GM03348 (cell line): ENCODE measurements around the gene LDB1.

Experiments
- DNase-seq: peaks from one replicate; pipeline ENCODE4 v3.0.0; 2012; ENCODE audit warnings: low spot score

LDB1 gene, protein sequence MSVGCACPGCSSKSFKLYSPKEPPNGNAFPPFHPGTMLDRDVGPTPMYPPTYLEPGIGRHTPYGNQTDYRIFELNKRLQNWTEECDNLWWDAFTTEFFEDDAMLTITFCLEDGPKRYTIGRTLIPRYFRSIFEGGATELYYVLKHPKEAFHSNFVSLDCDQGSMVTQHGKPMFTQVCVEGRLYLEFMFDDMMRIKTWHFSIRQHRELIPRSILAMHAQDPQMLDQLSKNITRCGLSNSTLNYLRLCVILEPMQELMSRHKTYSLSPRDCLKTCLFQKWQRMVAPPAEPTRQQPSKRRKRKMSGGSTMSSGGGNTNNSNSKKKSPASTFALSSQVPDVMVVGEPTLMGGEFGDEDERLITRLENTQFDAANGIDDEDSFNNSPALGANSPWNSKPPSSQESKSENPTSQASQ

GRCh38 chr10:102120142-102120990 is at the start of gene LDB1:
Gene LDB1 (minus strand): TSS chr10:102120368. CDS start chr10:102120110, 258 bp downstream.
- DNase-seq: peak; percentile 90

DNA sequence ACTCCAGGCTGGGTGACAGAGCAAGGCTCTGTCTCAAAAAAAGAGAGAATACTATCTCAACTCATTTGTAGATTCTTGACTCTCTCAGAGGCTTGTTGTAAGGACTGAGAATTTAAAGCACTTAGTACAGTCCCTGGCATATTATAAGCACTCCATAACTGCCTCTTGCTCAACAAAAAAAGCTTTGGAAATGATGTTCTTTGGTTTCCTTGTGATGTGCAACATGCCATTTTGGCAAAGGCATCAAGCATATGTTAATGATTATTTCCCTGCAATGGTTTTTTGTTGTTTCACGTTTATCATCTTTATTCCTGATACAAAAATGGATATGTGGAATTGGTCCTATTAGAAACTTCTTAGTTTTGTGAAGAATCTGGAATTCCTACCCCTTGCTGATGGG is 47.7 kb upstream of the LDB1 start:
- peak; percentile 36 for DNase-seq

DNA sequence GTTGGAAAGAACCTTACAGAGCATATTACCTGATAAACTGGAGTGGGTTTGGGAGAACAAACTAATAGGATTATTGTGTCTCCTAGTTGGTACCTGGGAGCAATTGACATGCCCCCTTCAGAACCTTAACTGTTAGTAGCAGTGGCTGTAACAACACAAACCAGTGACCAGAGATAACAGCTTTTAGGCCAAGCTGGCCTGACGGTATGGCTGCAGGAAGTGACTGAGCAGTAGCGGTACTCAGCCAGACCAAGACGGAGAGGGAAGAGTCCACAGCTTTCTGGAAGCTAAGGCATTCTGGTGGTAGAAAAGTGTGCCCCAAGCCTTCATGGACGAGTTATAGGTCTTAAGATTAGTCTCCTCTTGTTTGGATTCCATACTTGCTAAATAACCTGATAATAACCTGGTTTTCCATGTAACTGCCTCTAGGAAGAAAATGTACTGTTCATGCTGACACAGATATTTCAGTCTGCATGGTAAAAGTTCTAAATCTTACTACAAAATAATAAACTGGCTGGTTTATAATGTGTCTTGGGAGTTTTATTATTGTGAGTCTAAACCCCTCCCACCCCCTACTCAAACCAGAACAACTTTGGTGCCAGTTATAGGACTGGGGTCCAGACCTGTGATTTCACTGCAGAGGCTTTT is 43.3 kb upstream of the LDB1 start:
- no peak for DNase-seq

DNA sequence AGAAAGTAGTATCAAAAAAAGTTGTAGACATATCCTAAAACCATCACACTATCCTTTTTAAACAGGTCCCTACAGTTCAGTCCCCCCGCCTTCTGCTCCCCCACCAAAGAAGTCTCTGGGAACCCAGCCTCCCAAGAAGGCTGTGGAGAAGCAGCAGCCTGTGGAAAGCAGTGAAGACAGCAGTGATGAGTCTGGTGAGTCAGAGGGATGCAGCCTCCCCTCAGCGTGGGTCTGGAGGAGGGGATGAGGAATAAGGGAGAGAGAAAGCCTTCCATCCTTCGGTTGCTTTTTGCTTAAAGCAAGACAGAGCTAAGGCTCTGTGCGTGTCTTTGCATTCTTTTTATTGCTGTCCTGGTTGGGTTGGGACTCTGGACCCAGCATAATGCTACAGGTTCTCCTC is 39.7 kb upstream of the LDB1 start:
- DNase-seq: no peak

DNA sequence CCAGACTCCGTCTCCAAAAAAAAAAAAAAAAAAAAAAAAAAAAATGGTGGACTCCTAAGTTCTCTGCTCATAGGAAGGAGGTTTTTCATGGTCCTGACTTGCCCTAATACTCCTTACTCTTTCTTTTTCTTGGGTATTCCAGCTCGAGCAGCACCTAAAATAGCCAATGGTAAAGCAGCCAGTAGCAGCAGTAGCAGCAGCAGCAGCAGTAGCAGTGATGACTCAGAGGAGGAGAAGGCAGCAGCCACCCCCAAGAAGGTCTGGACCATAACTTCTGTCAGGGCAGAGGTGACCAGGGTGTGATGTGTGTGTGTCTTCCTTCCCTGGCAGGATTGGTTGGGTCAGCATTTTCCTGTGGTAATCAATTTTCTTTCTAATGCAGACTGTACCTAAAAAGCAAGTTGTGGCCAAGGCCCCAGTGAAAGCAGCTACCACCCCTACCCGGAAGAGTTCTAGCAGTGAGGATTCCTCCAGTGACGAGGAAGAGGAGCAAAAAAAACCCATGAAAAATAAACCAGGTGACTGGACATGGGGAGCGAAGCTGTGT is 39.0 kb upstream of the LDB1 start:
- peak; percentile 23 for DNase-seq

DNA sequence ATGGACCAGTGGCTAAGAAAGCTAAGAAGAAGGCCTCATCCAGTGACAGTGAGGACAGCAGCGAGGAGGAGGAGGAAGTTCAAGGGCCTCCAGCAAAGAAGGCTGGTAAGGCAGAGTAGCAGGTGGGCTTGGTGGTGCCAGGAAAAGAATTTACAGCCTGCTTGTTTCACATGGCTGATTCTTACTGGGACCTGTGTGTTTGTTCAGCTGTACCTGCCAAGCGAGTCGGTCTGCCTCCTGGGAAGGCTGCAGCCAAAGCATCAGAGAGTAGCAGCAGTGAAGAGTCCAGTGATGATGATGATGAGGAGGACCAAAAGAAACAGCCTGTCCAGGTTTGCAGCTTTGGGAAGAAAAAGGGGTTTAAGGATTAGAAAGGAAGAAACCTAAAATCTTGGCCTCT is 37.1 kb upstream of the LDB1 start:
- DNase-seq: no peak

- no peak for DNase-seq
Observed at GRCh38 chr10:102154466-102155116, 34.4 kb upstream of the LDB1 start.

DNA sequence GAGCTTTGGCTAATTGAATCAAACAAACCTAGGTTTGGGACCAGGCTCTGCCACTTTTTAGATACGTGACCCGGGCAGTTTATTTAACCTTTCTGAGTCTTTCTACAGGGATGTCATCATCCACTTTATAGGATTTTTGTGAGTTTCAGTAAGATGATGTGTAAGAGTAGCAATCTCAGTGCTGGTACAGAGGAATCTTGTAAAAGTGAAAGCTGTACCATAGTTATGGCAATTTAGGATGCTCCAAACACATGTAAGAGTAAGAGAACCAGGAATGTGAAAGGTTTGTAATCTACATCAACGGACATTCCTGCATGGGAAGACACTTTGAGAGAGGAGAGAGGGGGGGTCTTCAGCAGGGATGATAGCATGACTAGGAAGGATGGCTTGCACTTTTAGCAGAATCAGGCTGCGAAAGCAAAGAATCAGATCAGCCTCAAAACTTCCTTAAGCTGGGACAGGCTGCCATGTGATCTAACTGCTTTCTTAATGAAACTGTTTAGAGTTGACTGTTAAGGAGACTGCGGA is 33.0 kb upstream of the LDB1 start:
- no peak for DNase-seq

- peak; percentile 36 for DNase-seq
Observed at GRCh38 chr10:102152545-102152890, 32.4 kb upstream of the LDB1 start.

GRCh38 chr10:102151774-102152544 is 31.8 kb upstream of the LDB1 start, which contains the start of gene NOLC1:
Gene NOLC1 (plus strand): TSS chr10:102152389. CDS start chr10:102152411, 22 bp downstream.
- DNase-seq: peak; percentile 96

GRCh38 chr10:102150970-102151773 is 31.0 kb upstream of the LDB1 start:
- peak; percentile 50 for DNase-seq

GRCh38 chr10:102148275-102148674 is 28.1 kb upstream of the LDB1 start:
- no peak for DNase-seq

DNA sequence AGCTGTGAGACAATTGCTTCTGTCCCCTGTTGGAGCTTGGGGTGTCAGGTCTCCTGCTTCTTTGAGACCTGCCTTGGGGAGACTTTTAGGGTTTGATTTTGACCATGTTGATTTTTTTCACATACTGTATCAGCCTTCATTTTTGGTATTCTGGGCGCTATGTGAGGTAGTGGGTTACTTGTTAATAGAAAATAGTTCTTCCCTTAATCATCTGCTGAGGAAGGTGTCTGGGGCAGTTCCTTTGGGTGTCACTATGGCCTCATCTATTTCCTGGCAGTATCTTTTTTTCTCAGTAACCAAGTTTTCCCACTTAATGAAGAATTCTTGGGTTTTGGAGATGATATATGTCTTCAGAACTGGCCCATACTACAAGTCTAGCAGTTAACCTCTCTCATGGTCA is 27.4 kb upstream of the LDB1 start:
- no peak for DNase-seq

DNA sequence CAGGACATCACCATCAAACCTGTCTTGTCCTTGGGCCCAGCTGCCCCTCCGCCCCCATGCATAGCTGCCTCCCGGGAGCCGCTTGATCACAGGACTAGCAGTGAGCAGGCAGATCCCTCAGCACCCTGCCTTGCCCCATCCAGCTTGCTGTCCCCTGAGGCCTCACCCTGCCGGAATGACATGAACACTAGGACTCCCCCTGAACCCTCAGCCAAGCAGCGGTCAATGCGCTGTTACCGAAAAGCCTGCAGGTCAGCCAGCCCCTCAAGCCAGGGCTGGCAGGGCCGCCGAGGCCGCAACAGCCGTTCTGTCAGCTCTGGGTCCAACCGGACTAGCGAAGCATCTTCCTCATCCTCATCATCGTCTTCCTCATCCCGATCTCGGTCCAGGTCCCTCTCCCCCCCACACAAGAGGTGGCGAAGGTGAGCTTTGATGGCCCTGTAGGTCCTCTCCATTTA is 26.8 kb upstream of the LDB1 start:
- DNase-seq: no peak

- DNase-seq: no peak
Observed at GRCh38 chr10:102141583-102142107, 21.5 kb upstream of the LDB1 start.

- DNase-seq: no peak
Observed at GRCh38 chr10:102140913-102141540, 20.9 kb upstream of the LDB1 start.

DNA sequence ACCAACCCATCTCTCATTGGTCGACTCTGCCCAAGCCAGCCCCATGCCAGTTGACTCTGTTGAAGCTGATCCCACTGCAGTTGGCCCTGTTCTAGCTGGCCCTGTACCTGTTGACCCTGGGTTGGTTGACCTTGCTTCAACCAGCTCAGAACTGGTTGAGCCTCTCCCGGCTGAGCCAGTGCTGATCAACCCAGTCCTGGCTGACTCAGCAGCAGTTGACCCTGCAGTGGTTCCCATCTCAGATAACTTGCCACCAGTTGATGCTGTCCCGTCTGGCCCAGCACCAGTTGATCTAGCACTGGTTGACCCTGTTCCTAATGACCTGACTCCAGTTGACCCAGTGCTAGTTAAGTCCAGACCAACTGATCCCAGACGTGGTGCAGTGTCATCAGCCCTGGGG is 20.1 kb upstream of the LDB1 start:
- DNase-seq: no peak

- DNase-seq: no peak
Observed at GRCh38 chr10:102139281-102140110, 19.3 kb upstream of the LDB1 start.
